GM19463 (cell line): Measurements from ENCODE around the gene PDIK1L.

ENCODE experiments used
- ATAC-seq: cut with Tn5 transposase; IDR thresholded peaks from one replicate; pipeline ENCODE4 v1.9.1; 2021; ENCODE audit warnings: mild to moderate bottlenecking, moderate library complexity; ENCODE audit not compliant: unreplicated experiment

PDIK1L gene

DNA sequence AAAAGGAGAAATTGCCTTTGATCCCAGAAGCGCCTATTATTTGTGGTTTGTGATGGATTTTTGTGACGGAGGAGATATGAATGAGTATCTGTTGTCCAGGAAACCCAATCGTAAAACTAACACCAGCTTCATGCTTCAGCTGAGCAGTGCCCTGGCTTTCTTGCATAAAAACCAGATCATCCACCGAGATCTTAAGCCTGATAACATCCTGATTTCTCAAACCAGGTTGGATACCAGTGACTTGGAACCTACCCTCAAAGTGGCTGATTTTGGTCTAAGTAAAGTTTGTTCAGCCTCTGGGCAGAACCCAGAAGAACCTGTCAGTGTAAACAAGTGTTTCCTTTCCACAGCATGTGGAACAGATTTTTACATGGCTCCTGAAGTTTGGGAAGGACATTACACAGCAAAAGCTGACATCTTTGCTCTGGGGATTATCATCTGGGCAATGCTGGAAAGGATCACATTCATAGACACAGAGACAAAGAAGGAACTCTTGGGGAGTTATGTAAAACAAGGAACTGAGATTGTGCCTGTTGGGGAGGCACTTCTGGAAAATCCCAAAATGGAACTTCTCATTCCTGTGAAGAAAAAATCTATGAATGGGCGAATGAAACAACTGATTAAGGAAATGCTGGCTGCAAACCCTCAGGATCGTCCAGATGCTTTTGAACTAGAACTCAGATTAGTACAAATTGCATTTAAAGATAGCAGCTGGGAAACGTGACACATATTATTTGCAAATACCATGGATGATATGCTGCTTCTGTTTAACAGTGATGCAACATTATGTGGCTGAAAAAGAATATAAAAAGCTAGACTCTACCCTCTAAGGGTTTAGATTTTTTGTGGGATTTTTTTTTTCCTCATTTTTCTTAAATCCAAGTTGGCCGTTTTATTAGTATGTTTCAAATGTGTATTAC, 10.5 kb downstream of the PDIK1L start:
- ATAC-seq: no peak

DNA sequence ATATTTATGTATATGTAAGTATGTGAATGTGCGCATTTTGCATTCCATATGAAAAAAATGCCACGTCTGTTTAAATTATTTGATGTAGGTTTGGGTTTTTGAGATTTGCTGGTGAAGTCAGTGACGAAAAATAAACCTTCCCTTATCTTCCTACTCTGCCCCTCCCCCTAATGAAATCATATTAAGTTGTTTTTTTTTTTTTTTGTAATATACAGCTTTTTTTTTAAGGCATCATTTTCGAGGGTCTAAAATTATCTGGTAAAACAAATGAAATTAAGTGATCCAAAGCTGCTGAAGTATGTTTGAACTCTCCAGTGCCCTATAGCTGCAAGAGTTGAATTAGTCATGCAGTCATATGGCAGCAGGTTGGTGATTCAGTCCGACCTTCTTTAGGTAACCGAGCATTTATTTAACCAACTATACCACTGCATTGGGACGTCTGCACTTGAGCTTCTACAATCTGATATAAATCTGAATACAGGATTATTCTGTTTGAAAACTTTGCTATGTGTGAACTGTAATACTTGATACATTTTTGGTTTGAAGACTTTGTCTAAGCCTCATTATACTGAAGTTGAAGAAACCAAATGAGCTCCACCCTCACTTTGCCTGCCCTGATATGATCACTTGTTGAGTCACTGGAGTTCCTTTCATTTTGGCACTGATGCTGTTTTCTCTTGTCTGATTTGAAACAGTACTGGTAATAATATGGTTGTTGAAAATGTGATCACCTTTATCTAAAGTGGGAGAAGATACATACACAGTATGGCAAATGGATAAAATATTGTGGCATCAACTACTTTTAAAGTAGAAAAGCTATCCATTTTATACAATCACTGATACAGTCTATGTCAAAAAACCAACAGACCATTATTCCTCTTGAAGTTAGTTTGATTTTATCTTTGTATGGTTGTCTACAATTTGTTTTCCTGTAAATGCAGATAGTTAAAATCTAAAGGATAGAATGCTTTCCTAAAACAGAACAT, 11.7 kb downstream of the PDIK1L start:
- no peak for ATAC-seq

DNA sequence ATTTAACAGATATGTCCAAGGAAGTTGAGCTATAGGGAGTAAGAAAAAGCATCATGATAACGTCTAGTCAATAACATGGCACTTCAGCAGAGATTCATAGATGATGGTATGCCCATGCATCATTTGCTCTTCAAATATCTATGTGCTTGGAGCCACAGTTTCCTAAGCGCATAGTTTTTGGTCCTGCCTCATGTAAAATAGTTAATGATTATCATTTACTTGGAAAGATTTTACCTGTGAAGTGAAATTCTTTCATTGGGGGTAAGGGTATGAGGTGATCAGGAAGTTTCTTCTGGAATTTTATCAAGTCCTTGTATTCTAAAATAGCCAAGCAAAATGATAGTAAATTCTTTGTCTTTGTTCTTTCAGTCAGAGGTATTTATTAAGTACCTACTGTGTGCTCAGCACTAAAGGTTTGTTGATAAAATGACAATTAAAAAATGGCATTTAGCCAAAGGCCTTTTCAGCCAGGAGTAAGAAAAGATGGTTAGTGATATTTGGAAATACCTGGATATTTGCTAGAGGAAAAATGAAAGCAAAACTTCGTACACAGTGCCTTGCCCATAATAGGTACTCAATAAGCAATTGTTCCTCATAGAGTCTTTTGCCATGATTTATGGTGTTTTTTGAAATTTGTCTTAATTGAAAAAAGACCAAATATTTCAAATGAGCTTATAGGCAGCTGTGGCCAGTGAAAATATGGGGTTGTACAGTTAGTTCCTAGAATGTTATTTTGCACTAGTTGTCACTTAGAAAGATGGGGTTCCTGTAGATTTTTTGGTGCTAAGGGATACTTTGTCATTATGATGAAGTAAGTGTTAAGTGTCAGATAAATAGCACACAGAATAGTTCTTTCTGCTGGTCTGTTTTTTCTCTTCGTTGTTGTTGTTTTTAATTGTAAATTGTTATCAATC, 13.1 kb downstream of the PDIK1L start:
- no peak for ATAC-seq

DNA sequence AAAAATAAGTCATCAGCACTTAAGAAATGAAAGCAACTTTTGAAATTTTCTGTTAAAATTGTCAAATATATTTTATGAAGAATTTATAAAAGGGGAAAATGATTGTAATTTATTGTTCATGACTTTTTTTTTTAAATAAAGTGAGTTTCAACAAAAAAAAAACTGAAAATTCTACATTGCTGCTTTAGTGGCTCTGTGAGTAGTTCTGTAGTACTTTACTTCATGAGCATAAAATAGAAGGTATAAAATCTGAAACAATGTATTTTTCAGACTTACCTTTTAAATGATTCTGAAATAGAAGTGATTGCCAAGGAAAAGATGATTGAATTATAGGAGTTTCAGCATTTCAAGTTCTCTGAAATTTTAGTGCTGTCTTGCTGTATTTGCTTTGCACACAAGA, 13.8 kb downstream of the PDIK1L start:
- no peak for ATAC-seq

DNA sequence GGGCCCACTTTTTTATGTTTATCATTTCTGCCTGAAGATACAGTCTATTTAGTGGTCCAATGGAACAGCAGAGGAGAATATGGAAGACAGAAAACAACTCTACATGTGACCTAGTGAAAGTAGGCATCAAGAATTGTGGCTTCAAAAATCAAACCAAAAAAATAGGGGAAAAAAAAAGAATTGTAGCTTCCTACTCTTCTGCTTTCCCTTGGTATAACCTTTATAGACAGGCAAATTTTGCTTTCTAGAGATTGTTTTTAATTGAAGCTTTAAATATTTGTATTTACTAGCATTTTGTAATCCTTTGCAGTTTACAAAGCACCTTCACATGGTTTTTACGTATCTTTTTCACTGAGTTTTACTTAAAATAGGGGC, 14.3 kb downstream of the PDIK1L start:
- no peak for ATAC-seq

DNA sequence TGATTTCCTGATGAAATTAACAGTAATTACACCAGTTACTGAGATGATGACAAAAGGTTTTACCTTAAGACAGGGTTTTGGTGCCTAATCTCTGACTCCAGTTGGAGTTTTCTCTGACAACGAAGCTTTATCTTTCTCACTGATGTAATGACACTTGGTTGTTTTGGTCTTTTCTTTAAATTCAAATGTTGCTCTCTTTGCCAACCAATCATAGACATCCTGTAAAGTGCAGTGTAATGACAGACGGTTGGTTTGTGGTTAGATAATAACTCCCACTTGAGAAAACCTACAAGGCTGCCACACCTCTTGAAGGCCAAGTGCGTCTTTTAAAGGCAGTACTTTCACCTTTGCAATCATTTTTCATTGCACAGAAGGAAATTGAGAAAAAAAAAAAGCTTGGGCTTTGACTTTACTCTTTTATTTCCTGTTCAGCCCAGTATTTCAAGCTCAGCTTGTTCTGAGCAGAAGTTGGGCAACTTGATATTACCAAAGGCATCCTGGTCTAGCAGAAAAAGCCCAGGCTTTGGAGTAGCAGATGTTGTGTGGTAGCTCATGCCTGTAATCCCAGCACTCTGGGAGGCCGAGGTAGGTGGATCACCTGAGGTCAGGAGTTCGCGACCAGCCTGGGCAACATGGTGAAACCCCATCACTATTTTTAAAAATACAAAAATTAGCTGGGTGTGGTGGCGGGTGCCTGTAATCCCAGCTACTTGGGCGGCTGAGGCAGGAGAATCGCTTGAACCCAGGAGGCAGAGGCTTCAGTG, 14.9 kb downstream of the PDIK1L start:
- ATAC-seq: no peak

DNA sequence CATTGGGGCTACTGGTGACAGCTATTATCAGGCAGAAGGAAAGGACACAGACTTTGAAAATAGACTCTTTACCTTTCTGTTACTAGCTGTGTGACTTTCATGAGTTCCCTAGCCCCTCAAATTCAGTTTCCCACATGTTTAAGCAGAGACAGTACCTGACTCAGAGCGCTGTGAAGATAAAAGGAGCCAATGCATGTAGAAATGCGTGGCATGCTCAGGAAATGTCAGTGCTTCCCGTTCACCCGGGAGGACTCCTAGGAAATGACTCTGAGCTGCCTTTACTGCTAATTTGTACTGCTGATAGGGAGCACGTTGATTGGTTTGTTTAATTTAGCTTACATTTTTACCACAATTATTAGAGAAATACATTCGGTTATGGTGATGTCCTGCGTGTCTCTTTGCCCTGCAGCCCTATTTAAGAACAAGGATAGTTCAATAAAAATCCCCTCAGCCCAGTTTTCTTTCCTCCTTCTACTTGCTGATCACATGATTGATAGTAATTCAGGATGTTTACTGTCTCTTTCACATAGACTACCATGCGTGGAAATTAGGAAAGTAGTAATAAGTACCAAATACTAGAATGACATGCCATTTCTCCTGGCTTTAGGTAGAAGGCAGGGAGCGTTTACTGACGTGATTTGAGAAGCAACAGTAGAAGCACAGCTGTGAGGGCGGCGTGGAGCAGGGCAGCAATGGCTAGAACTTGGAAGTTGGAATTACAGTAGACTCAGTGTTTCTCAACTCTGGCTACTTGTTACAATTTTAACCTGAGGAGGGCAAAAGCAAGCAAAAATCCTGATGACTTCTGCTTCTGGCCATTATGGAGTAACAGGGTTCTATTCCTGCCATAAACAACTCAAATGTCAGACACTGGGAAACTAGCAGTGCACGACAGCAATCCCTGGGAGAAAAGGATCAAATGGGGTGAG, 15.9 kb downstream of the PDIK1L start:
- ATAC-seq: no peak

DNA sequence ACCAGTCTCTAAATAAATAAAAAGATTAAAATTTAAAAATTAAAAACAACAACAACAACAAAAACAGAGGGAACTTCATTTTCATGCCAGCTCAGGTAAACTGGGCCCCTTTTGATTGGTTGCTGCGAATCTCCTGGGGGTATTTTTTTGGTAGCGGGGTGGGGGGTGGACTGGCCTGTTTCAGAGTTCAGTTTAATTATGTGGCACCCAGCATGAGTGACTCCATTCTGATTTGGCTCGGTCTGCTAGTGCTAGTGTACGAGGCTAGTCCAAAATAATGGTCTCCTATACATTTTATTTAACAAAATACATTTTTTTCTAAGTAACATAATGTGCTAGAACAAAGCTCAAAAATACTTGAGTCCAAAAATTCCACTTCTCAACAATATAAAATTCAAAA, 18.2 kb downstream of the PDIK1L start:
- ATAC-seq: no peak

DNA sequence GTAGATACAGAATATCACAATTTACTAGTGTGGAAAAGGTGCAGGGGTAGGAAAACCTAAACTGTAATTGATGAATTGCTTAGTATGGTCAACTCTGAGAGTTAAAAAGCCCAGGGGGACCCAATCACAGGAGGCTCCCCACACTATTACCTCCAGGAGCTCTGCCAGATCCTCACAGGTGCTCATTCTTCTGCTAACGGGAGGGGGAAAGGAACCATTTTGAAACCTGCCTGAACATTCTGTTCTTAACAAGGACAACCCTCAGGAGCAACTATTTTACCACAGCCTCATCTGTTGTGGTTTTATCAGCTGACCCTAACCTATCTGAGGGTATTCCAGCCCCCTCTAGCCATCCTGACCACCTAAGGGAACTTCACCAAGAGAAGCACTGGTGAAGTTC, 19.1 kb downstream of the PDIK1L start:
- ATAC-seq: no peak

DNA sequence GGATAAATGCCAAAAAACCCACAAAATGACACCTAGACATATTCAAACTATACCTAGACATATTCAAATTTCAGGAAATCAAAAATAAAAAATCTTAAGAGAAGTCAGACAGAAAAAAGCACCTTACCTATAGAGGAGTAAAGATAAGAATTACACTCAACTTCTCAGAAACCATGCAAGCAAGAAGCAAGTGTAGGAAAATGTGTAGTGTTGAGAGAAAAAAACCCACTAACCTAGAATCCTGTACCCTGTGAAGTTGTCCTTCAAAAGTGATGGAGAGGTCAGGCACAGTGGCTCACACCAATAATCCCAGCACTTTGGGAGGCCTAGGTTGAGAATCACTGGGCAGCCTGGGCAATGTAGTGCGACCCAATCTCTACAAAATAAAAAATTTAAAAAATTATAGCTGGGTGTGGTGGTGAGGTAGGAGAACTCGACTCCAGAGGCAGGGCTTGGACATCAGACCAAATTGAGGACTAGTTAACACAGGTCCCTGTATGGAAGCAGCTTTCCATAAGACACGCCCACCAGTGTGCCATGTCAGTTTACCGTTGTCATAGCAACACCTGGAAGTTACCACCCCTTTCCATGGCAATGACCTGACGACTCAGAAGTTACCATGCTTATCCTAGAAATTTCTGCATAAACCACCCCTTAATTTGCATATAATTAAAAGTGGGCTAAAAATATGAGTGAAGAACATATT, 20.7 kb downstream of the PDIK1L start:
- no peak for ATAC-seq

DNA sequence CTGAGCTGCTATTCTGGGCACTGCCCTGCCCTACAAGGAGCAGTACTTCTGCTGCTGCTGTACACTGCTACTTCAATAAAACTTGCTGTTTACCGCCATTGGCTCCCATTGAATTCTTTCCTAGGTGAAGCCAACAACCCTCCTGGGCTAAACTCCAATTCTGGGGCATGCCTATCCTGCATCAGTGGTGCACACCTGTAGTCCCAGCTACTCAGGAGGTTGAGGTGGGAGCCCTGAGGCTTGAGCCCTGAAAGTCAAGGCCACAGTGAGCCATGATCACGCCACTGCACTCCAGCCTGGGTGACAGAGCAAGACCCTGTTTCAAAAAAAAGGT, 21.2 kb downstream of the PDIK1L start:
- ATAC-seq: no peak

DNA sequence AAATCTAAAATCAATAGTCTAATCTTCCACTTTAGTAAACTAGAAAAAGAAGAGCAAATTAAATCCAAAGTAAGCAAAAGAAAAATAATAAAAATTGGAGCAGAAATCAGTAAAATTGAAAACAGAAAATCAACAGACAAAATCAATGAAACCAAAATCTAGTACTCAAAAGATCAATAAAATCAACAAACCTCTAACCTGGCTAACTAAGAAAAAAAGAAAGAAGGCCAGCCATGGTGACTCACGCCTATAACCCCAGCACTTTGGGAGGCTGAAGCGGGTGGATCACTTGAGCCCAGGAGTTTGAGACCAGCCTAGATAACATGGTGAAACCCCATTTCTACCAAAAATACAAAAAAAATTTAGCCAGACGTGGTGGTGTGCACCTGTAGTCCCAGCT, 22.8 kb downstream of the PDIK1L start:
- no peak for ATAC-seq

DNA sequence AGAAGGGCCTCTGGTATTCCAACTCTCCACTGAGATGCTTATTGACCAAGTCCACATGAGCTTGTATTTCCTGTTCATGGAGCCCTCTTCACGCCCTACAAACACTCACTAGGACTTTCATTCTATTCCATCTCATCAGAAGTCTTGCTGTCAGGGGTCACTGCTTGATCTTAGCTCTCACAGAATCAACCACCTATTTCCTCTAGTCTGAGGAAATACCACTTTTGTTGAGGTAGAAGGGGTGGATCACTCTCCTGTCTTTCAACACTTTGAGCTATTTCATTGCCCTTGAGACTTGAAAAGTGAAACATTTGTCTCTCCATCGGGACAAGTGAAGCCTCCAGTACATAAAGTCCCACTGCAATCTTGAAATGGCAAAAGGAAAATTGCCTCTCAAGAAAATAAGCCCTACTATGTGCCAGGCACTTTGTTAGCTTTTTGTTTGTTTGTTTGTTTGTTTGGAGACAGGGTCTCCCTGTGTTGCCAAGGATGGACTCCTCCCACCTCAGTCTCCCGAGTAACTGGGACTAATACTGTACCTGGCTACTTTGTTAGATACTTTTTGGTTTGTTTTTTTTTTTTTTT, 27.4 kb downstream of the PDIK1L start:
- no peak for ATAC-seq

DNA sequence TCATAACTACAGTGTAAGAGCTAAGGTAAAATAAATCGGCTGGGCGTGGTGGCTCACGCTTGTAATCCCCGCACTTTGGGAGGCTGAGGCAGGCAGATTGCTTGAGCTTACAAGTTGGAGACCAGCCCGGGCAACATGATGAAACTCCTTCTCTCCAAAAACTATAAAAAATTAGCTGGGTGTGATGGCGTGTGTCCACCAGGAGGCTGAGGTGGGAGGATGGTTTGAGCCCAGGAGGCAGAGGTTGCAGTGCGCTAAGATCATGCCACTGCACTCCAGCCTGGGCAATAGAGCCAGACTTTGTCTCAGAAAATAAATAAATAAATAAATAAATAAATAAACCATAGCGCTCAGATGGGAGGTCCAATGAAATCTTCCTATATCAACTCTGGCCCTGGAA, 30.5 kb downstream of the PDIK1L start:
- no peak for ATAC-seq

DNA sequence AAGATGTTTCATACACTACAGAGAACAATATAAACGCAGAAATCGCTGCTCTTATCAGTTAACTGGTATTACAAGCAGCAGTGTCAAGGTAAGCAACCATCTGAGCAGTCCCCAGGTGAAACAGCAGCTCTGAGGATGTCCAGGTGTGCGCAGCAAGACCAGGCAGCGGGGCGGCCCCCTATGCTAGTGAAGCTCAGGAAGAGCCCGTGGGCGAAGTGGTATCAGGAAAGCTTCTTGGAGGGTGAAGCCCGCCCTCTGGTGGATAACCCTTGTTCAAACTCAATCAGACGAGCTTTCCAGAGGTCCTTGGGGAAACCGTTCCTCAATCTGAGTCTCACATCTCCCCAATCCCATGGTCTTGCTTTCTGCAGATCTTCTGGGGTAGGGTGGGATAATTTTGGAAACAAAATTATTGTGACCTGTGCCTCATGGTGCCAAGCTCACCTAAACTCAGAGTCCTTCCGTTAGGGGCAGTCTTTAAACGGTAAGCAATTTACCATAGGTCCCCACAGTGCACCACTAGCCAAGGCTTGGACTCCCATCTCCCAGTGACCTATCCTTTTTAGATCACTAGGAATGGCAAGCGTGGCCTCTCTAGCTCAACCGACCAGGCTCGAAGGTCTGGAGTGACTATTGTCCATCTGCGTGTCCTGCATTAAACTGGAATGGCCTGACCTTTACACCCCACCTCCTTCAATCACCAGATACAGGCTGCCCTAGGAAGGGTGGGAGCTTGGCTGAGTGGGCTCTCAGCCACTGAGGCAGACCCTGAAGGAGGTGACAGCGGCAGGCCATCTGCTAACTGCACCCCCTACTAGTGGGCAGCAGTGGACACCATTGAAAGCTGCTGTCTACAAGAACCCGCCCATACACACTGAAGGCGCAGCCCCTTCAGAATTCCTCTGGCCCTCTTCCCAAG, 33.7 kb downstream of the PDIK1L start:
- no peak for ATAC-seq

DNA sequence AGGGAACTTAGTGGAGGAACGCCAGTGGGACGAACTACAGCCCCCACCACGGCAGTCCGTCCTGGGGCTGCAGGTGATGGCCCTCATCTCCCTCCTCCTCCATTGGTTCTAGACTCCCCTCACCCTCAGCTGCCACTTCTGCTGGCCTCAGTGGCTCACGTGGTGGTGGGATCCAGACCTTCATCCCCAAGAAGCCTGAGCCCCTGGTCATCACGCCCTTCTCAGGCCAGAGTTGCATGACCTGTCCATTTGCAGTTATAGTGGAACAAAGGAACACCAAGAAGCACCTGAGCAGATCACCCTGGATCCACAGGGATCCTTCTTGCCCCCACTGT, 34.3 kb downstream of the PDIK1L start:
- no peak for ATAC-seq

DNA sequence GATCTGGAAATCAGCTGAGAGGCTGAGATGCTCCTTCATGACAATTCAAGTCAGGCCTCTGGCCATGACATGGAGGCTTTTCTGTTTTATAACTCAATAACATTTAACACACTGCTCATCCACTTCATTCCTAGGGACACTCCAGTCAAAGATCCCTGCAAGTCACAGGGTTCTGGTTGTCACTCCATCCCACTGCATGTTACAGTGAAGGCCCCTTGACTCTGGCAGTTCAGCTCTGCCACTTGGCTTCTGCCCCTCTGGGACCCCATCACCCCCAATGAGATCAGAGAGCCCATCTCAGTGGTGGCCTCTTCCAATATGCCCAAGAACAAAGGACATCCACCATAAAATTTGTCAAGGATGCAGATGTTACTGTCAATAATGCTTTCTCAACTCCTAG, 37.3 kb downstream of the PDIK1L start:
- ATAC-seq: no peak
